Frontal cortex (tissue), 4 donors: ENCODE measurements around the gene DDA1. TPM values are rescaled to one million over a fixed set of nuclear protein-coding genes. Genes with fewer than 3 reads are reported as not detected.

Experiments
- DNase-seq, 2 donors: peaks; one replicate each; pipeline ENCODE4 v3.0.0; 2012; ENCODE audit warnings: low spot score in 2 of 2
- FAIRE-seq: peaks from 2 replicates; lab custom pipeline; 2012; peaks lifted over from hg19 to GRCh38; lab: Jason Lieb, UNC
- total RNA-seq: library from RNA; depleted of rRNA; stranded (reverse); fragments of >200 nt; gene quantifications from one replicate; pipeline ENCODE4 v1.2.3, GENCODE V29; 2014
- donor health status: control.
- donor health status: control.
- donor health status: control.

DDA1 gene
- total RNA-seq, 1 donor from 2014 or later: 10.2 TPM

- FAIRE-seq (no peak), DNase-seq (no peak)
Observed at GRCh38 chr19:17327068-17327653, 17.8 kb downstream of the DDA1 start.

DNA sequence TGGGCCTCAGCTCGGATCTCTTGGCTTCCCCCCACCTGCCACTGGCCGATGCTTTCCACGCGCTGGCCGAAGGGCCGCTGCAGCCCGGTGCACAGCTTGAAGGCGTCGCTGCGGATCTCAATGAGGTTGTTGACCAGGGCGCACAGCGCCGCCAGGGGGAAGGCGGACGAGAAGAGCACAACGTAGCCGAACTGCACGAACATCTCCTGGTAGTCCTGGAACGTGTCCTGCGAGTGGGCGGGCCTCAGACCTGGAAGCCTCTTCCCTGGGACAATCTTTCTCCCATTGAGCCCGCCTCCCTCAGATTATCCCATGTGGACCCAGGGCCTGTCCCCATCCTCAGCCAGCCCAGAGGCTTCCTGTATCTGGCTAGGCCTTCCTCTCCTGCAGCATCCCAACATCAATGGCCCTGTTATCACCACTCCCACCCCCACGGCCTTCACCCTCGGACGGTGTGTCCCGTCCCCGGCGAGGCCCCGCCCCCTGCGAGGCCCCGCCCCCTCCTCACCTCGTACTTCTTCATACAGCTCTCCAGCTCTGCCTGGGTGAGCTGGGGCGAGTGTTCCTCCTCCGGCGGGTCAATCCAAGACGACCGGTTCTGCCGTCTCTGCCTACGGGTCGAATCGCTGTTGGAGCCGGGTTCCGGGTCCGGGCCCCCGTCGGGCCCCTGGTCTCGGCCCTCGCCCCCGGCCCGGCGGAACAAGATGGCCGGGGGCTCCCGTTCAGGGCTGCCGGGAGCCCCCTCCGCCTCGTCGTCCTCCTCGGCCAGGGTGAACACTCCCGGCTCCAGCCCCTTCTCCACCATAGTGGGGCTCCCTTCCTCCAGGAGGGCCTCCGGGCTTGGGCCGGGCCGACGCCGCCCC lies 18.5 kb downstream of the DDA1 start:
- FAIRE-seq: no peak
- DNase-seq: peak; percentile 54 to 63

- FAIRE-seq (no peak), DNase-seq (peak in 1 of 2 donors; percentile 43)
Observed at GRCh38 chr19:17328517-17329365, 19.4 kb downstream of the DDA1 start.

GRCh38 chr19:17329366-17330261 lies 20.3 kb downstream of the DDA1 start:
- no peak for FAIRE-seq
- peak in 1 of 2 donors; percentile 37 for DNase-seq

DNA sequence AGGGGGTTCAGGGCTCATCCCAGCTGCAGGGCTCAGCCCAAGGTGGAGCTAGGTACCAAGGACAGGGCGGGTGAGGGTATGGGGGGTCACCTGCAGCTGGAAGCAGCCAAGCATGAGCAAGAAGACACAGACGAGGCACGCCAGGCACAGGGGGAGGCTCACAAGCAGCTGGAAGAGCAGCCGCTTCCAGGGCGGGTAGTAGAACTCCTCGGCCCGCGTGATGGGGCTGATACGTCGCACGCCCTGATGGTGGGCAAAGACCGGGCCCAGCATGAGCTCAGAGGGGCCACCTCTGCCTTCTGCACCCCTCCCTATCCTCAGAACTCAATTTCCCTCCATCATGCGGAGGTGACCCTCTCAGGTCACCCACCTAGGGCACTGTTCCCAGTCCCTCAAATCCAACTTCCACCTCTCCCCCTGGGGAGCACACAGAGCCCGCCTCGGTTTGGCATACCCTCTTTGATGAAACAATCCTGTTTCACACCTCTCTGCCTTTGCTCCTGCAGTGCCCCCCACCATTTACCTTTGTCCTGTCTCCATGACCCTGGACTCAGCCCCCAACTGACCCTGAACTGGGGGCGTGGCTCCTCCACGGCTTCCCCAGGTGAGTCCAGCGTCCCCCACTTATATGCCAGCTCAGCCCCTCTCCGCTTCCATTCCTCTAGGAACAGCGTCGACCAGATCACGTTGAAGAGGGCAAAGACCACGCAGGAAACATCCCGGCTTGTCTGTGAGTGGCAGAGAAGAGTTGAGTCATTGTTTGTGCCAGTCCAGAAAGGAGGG lies 21.1 kb downstream of the DDA1 start:
- FAIRE-seq: no peak

DNA sequence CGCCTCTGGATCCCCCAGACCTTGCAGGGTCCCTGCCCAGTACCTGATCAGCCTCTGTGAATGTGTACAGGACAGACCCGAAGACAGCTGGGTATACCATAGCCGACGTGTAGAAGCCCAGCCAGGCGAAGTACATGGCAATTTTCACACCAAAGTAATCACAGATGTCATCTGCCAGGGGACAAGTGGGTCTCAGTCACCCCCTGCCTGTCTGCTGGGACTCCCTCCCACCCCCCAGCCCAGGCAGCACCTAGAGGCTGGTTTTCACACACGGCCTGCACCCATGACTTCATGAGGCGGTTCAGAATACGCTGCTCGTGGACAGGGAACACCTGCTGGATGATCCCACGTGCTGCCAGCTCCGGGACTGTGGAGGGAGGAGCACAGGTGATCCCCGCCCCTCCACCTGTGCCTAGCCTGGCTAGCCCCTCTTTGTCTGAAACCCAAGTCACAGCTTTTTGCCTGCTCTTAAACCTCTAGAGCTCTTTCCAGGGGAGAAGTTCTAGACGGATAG lies 21.7 kb downstream of the DDA1 start:
- DNase-seq (no peak), FAIRE-seq (no peak)

More for the DNA sequence above, 21.1 kb downstream of the DDA1 start:
- DNase-seq: no peak

GRCh38 chr19:17332360-17332676 lies 23.0 kb downstream of the DDA1 start:
- DNase-seq (no peak), FAIRE-seq (no peak)

DNA sequence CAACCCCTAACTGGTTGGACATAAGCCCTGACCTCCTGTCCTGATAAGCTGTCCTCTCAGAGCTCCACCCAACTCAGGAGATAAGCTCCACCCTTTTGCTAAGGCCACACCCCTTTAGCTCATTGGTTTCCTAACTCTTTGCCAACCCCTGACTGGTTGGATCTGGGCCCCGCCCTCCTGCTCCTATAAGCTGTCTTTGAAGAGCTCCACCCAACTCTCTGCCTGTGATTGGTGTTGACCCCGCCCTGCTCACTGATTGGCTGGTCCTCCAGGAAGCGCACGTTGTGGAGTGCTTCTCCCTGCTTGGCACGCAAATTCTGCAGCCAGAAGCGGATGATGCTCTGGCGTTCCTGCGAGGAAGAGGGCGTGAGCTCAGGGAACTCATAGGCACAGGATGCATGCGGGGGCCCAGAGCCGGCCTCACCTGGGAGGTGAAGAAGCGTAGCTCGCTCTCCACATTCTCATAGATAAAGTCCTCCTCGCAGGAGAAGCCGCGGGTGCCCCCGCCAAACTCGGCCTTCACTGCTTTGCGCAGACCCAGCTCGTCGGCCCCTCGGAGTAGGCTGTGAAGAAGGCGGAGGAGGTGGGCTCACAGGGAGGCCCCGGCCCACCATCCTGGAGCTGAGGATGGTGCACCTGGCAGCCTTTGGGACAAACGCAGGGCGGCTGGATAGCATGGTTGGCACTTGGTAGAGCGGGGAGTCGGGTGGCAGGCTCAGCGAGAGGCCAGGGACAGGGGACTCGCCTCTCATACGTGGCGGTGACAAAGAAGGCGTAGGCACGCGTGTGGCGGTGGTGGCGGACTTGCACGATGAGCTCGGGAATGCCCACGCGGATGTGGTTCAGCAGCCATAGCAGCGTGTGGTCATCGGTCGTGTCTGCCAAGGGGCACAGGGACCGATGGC lies 23.6 kb downstream of the DDA1 start:
- DNase-seq: peak in 1 of 2 donors; percentile 25
- FAIRE-seq: no peak

DNA sequence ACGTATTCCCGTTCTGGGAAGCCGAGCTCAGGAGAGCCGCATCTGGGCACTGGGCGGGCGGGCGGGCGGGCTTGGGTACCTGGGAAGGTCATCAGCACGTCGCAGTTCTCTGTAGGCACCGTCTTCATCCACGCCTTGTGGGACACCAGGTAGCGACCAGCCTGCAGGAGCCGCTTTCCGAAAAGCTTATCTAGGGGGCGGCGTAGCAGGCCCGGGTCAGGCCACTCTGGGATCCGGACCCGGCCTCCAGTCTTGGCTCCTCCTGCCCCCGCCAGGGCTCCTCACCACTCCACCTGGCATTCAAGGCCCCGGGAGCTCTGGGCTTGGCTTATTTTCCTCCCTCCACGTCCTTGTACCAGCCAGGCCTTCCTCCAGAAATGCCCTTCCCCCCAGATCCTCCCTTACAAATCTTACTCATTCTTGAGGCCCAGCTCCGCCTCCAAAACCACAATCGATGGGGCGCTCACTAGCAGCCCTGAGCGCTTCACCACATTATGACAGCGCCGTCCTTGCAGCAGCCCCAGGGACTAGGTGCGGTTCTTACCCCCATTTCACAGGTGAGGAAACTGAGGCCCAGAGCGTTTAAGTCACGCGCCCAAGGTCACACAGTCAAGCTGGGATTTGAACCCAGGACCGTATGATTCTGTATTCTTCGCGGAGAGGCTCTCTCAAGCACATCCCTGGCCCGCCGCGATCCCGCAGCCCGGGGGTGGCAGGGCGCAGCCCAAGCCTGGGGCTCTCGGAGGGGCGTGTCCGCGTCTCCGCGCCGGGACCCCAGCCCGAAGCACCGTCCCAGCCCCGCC lies 24.4 kb downstream of the DDA1 start:
- DNase-seq: peak; percentile 52 to 60
- no peak for FAIRE-seq

DNA sequence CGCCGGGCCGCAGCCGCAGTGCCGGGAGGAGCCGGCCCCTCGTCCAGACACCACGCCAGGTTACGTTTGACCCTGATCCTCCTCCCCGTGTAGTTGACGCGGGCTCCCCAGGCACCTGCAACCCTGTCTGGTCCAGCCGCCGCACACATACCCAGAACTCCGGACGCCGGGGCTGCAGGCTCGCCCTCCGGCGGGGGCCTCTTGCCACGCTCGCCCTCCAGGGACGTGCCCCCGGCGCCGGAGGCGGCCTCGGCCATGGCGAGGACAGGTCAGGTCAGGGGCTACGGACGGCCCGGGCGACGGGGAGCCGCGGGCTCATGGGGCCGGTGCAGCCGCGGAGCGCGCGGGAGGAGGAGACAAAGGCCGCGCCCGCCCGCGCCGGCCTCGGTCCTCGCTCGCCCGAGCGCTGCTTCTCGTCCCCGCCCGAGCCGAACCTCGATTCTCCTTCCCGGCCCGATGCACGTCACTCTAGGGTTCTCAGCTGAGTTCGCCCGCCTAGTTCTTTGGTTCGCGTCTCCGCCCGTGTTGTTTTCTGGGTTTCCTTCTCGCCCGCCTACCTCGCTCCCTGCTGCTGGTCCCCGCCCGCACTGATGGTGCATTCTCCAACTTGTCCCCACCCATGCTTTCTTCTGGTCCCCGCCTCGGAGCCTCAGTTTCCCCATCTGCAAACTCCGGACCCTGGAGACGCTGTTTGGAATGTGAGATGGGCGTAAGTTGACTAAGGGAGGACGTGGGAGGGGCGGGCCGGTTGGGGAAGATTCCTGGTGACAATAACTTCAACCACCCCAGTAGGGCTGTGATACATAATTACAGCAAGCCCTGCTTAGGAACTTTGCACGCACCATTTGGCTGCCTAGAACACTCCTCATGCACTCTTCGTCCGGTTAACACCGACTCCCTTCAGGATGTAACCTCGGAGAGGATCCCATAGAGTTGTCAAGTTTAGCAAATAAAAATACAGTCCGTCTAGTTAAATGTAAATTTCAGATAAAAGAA lies 25.3 kb downstream of the DDA1 start, which contains the start of gene ANO8:
Gene ANO8, minus strand, starts transcription at position 442 of the 996 bp plus-strand sequence. Its CDS starts 185 bp downstream, at position 257.
- DNase-seq (peak; percentile 97), FAIRE-seq (no peak)

DNA sequence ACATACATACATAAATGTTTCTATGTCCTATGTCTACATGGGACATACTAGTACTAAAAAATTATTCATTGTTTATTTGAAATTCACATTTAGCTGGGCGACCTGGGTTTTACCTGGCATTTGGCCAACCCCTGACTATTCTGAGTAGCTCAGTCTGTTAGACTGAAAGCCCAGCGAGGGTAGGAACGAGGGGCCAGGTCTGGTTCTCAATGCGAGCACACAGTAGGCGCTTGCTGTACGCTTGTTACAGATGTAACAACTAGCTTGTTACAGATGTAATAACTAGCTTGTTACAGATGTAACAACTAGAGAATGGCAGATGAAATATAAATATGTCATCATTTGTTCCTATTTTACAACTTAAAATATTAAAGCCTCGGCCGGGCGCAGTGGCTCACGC lies 26.2 kb downstream of the DDA1 start:
- DNase-seq: no peak
- no peak for FAIRE-seq

DNA sequence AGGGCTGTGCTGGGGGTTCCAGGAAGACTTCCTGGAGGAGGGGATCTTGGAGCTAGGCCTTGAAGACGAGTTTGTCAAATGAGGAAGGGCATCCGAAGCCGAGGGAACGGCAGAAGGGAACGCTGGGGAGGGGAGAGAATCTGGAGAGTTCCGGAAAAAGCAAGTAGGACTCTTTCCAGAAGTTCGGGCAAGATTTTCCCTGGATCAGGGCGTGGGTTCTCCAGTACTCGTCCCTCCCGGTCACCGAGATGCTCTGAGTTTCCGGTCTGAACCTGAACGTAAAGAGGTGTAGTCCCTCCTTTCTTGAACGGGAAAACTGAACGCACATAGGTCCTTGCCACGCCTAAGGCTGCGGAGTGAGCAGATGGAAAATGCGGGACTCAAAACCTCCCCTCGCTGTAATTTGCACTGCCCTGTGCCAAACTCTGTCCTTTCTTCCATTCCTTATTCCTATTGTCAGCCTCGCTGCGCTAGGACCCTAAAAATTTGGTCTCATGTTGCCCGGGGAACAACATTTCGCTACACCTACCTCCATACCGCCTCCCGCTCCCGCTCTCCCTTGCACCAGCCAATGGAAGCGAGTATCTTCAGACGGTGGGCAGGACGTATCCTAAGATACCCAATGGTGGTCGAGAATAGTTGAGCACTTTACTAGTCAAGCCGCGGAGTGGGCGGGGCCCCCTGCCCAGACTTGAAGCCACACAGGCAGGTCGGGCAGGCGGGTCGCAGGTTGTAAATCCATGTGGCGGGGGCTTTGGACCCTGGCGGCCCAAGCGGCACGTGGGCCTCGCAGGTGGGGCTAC lies 27.7 kb downstream of the DDA1 start, which contains the start of gene GTPBP3:
Gene GTPBP3, plus strand, starts transcription at position 682 of the 803 bp plus-strand sequence. Its CDS starts 59 bp downstream, at position 741.
- peak; percentile 95 to 97 for DNase-seq
- no peak for FAIRE-seq

DNA sequence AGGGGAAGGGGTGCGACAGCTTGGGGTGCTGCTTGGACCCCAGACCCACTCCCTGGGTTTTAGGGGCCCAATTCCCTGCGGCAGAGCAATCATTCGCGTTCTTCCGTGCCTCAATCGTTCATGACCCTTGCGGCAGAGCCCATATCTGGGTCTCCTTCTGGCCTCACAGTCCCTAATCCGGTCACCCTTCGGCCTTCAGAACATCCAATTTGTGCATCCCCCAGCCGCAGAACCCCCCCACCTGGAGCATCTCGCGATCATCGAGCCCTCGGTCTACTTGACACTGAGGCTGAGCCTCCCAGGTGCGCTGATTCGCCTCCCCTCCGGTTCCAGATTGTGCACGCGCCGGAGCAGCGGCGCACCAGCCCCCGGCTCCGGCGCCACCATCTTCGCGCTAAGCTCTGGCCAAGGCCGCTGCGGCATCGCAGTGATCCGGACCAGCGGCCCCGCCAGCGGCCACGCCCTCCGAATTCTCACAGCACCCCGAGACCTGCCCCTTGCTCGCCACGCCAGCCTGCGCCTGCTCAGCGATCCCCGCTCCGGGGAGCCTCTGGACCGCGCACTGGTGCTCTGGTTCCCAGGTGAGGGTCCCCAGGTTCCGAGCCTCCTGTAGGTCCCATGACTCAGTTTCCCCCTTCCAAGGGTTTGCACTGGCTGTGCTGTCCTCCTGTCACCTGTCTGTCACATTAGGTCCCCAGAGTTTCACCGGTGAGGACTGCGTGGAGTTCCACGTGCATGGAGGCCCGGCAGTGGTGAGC lies 28.5 kb downstream of the DDA1 start:
- FAIRE-seq: no peak
- no peak for DNase-seq
